SK-N-SH treated with all-trans-retinoic acid at 6 μM for 48 hours (cell line): Measurements from ENCODE around the gene C3orf38.

ENCODE experiments used
- ATAC-seq: fragments of 200-7000 bp; cut with Tn5 transposase; 3 replicates; pipeline ENCODE4 v1.9.1; 2020; ENCODE audit warnings: mild to moderate bottlenecking, moderate library complexity
- ARNTL ChIP-seq: fragments of 450-650 bp; formaldehyde crosslinking; IDR thresholded peaks from 2 replicates; pipeline ENCODE4 v1.5.0; 2020; ENCODE audit warnings: low read depth, mild to moderate bottlenecking, moderate library complexity, borderline replicate concordance
- BACH2 ChIP-seq: fragments of 250-450 bp; sonication (Bioruptor Pico); IDR thresholded peaks from 2 replicates; pipeline ENCODE4 v1.9.0; 2021; ENCODE audit warnings: mild to moderate bottlenecking, borderline replicate concordance
- GLIS3 ChIP-seq: fragments of 250-450 bp; sonication (Bioruptor Pico); IDR thresholded peaks from 2 replicates; pipeline ENCODE4 v1.5.0; 2020; ENCODE audit warnings: mild to moderate bottlenecking, moderate library complexity
- ISL1 ChIP-seq: fragments of 250-450 bp; sonication (Bioruptor Pico); IDR thresholded peaks from 2 replicates; pipeline ENCODE4 v2.1.2; 2022; ENCODE audit warnings: mild to moderate bottlenecking, moderate library complexity
- OSR1 ChIP-seq: fragments of 250-450 bp; sonication (Bioruptor Pico); IDR thresholded peaks from 2 replicates; pipeline ENCODE4 v1.8.0; 2022; ENCODE audit warnings: moderate library complexity, mild to moderate bottlenecking, inconsistent platforms
- PPARA ChIP-seq: fragments of 250-450 bp; sonication (Bioruptor Pico); IDR thresholded peaks from 2 replicates; pipeline ENCODE4 v1.5.0; 2020; ENCODE audit warnings: mild to moderate bottlenecking, borderline replicate concordance
- RARB ChIP-seq: fragments of 250-450 bp; sonication (Bioruptor Pico); IDR thresholded peaks from 2 replicates; pipeline ENCODE4 v1.8.0; 2021; ENCODE audit warnings: mild to moderate bottlenecking, moderate library complexity
- SNAI2 ChIP-seq: fragments of 250-450 bp; sonication (Bioruptor Pico); IDR thresholded peaks from 2 replicates; pipeline ENCODE4 v1.5.0; 2020; ENCODE audit warnings: mild to moderate bottlenecking, moderate library complexity
- TOX ChIP-seq: fragments of 250-450 bp; sonication (Bioruptor Pico); IDR thresholded peaks from 2 replicates; pipeline ENCODE4 v1.8.0; 2021; ENCODE audit warnings: mild to moderate bottlenecking, moderate library complexity, borderline replicate concordance
- ZC3H10 ChIP-seq: fragments of 250-450 bp; sonication (Bioruptor Pico); IDR thresholded peaks from 2 replicates; pipeline ENCODE4 v1.5.1; 2021; ENCODE audit warnings: mild to moderate bottlenecking, moderate library complexity
- ZFP30 ChIP-seq: fragments of 450-650 bp; formaldehyde crosslinking; IDR thresholded peaks from 2 replicates; pipeline ENCODE4 v1.5.0; 2022; ENCODE audit warnings: mild to moderate bottlenecking, moderate library complexity
- ZNF565 ChIP-seq: fragments of 450-650 bp; formaldehyde crosslinking; conservative IDR thresholded peaks from 2 replicates; pipeline ENCODE4 v1.5.0; 2020; ENCODE audit warnings: low read depth, mild to moderate bottlenecking, moderate library complexity
- TF ChIP-seq, protein P1 (sequence below): fragments of 250-450 bp; sonication (Bioruptor Pico); IDR thresholded peaks from 2 replicates; pipeline ENCODE4 v1.5.0; 2020; ENCODE audit warnings: mild to moderate bottlenecking, moderate library complexity
- TF ChIP-seq, protein P2 (sequence below): fragments of 250-450 bp; sonication (Bioruptor Pico); IDR thresholded peaks from 2 replicates; pipeline ENCODE4 v1.8.0; 2021; ENCODE audit warnings: low read depth, mild to moderate bottlenecking, moderate library complexity, borderline replicate concordance
- TF ChIP-seq, protein P3 (sequence below): fragments of 250-450 bp; sonication (Bioruptor Pico); IDR thresholded peaks from 2 replicates; pipeline ENCODE4 v1.5.1; 2021; ENCODE audit warnings: mild to moderate bottlenecking, moderate library complexity
- TF ChIP-seq, protein P4 (sequence below): fragments of 250-450 bp; sonication (Bioruptor Pico); IDR thresholded peaks from 2 replicates; pipeline ENCODE4 v1.5.1; 2020; ENCODE audit warnings: low read depth, mild to moderate bottlenecking, moderate library complexity
- TF ChIP-seq, protein P5 (sequence below): fragments of 250-450 bp; sonication (Bioruptor Pico); IDR thresholded peaks from 2 replicates; pipeline ENCODE4 v1.8.0; 2020; ENCODE audit warnings: mild to moderate bottlenecking, moderate library complexity, borderline replicate concordance

C3orf38 gene

DNA sequence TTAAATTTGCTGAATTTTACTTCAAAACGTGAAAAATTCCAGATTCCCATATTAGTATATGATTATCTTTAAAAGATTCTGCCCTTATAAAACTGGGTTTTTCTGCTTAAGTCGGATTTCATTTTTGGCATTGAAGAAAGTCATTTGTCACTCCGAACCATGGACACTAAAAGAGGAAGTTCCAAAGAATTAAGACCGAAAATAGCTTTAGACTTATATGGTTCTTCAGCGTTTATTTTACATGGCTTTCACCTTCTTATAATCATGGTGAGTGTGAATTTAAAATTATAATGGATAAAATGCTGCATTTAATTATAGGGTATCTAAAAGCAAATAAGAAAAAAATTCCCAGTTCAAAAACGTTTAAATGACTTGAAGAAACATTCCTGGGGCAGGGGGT, 1.0 kb downstream of the C3orf38 start (continued):
- TF ChIP-seq, protein P1, sequence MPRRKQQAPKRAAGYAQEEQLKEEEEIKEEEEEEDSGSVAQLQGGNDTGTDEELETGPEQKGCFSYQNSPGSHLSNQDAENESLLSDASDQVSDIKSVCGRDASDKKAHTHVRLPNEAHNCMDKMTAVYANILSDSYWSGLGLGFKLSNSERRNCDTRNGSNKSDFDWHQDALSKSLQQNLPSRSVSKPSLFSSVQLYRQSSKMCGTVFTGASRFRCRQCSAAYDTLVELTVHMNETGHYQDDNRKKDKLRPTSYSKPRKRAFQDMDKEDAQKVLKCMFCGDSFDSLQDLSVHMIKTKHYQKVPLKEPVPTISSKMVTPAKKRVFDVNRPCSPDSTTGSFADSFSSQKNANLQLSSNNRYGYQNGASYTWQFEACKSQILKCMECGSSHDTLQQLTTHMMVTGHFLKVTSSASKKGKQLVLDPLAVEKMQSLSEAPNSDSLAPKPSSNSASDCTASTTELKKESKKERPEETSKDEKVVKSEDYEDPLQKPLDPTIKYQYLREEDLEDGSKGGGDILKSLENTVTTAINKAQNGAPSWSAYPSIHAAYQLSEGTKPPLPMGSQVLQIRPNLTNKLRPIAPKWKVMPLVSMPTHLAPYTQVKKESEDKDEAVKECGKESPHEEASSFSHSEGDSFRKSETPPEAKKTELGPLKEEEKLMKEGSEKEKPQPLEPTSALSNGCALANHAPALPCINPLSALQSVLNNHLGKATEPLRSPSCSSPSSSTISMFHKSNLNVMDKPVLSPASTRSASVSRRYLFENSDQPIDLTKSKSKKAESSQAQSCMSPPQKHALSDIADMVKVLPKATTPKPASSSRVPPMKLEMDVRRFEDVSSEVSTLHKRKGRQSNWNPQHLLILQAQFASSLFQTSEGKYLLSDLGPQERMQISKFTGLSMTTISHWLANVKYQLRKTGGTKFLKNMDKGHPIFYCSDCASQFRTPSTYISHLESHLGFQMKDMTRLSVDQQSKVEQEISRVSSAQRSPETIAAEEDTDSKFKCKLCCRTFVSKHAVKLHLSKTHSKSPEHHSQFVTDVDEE (CRISPR knock-in tag), result no peak
- no peak for TF ChIP-seq BACH2 (CRISPR knock-in tag)

DNA sequence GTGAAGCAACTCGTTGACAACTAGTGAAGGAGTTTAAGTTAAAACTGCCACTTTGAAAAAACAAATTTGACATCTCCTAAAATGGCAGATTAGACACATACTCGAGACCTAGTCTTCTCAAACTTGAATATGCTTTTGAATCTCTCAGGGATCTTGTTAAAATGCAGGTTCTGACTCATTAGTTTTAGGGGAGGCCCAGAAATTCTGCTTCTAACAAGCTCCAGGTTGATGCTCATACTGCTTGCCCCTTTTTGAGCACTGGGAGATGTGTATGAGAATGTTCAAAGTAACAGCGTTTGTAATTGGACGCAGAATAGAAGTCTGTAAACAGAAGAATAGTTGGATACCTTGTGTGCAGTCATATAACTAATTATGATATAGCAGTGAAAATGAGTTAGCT, 1.6 kb downstream of the C3orf38 start:
- ATAC-seq, result no peak
- no peak for TF ChIP-seq RARB (CRISPR knock-in tag)
- no peak for TF ChIP-seq ZC3H10 (CRISPR knock-in tag)
- no peak for TF ChIP-seq PPARA (CRISPR knock-in tag)
- no peak for TF ChIP-seq ARNTL (CRISPR knock-in tag)
- TF ChIP-seq, protein P2, sequence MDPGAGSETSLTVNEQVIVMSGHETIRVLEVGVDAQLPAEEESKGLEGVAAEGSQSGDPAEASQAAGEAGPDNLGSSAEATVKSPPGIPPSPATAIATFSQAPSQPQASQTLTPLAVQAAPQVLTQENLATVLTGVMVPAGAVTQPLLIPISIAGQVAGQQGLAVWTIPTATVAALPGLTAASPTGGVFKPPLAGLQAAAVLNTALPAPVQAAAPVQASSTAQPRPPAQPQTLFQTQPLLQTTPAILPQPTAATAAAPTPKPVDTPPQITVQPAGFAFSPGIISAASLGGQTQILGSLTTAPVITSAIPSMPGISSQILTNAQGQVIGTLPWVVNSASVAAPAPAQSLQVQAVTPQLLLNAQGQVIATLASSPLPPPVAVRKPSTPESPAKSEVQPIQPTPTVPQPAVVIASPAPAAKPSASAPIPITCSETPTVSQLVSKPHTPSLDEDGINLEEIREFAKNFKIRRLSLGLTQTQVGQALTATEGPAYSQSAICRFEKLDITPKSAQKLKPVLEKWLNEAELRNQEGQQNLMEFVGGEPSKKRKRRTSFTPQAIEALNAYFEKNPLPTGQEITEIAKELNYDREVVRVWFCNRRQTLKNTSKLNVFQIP, result no peak
- no peak for TF ChIP-seq ZNF565
- no peak for TF ChIP-seq SNAI2 (CRISPR knock-in tag)
- TF ChIP-seq, protein P1 (CRISPR knock-in tag), result no peak
- TF ChIP-seq, protein P3, sequence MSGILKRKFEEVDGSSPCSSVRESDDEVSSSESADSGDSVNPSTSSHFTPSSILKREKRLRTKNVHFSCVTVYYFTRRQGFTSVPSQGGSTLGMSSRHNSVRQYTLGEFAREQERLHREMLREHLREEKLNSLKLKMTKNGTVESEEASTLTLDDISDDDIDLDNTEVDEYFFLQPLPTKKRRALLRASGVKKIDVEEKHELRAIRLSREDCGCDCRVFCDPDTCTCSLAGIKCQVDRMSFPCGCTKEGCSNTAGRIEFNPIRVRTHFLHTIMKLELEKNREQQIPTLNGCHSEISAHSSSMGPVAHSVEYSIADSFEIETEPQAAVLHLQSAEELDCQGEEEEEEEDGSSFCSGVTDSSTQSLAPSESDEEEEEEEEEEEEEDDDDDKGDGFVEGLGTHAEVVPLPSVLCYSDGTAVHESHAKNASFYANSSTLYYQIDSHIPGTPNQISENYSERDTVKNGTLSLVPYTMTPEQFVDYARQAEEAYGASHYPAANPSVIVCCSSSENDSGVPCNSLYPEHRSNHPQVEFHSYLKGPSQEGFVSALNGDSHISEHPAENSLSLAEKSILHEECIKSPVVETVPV (CRISPR knock-in tag), result no peak
- TF ChIP-seq OSR1 (CRISPR knock-in tag), result no peak
- TF ChIP-seq ISL1 (CRISPR knock-in tag), result no peak
- TF ChIP-seq TOX (CRISPR knock-in tag), result no peak
- TF ChIP-seq GLIS3 (CRISPR knock-in tag), result no peak
- TF ChIP-seq, protein P4, sequence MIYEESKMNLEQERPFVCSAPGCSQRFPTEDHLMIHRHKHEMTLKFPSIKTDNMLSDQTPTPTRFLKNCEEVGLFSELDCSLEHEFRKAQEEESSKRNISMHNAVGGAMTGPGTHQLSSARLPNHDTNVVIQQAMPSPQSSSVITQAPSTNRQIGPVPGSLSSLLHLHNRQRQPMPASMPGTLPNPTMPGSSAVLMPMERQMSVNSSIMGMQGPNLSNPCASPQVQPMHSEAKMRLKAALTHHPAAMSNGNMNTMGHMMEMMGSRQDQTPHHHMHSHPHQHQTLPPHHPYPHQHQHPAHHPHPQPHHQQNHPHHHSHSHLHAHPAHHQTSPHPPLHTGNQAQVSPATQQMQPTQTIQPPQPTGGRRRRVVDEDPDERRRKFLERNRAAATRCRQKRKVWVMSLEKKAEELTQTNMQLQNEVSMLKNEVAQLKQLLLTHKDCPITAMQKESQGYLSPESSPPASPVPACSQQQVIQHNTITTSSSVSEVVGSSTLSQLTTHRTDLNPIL (CRISPR knock-in tag), result no peak
- no peak for TF ChIP-seq ZFP30
- TF ChIP-seq, protein P5, sequence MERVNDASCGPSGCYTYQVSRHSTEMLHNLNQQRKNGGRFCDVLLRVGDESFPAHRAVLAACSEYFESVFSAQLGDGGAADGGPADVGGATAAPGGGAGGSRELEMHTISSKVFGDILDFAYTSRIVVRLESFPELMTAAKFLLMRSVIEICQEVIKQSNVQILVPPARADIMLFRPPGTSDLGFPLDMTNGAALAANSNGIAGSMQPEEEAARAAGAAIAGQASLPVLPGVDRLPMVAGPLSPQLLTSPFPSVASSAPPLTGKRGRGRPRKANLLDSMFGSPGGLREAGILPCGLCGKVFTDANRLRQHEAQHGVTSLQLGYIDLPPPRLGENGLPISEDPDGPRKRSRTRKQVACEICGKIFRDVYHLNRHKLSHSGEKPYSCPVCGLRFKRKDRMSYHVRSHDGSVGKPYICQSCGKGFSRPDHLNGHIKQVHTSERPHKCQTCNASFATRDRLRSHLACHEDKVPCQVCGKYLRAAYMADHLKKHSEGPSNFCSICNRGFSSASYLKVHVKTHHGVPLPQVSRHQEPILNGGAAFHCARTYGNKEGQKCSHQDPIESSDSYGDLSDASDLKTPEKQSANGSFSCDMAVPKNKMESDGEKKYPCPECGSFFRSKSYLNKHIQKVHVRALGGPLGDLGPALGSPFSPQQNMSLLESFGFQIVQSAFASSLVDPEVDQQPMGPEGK (CRISPR knock-in tag), result no peak

DNA sequence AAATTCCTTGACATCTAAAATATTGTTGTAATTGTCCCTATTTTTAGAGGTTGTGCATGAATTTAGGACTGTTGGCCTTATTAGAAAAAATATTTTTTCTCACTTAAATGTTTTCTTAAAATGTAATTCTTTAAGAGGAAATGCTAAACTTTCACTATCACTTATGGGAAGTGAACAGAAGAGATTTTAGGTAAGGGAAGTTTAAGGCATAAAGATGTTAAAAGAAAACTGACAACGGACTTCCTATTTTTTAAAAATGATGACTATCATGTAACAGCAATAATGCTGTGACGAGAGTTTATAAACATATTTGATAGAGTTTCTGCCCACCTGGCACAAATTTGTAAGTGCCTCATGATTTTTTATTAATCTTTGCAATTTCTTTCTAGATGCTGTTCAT, 3.1 kb downstream of the C3orf38 start:
- no peak for ATAC-seq
- TF ChIP-seq, protein P4 (CRISPR knock-in tag), result no peak
- TF ChIP-seq, protein P3 (CRISPR knock-in tag), result no peak
